Stimulated activated CD8-positive, alpha-beta memory T cell treated with anti-CD3 and anti-CD28 coated beads, Interleukin-4, amount 100 ng/mL, for 4 hours (primary cell): ENCODE data around the gene CAMK2G.
"Not testable (repeated sequence)": the region's sequence is repeated elsewhere in the genome, so short reads cannot be mapped to it uniquely, and the experiment has no call there.

ENCODE experiments used
- DNase-seq, 2 donors: peaks; one replicate each; pipeline ENCODE4 v3.0.0-alpha.2; 2020; ENCODE audit warnings: low read depth in 2 of 2, low spot score in 1 of 2

Gene CAMK2G

DNA sequence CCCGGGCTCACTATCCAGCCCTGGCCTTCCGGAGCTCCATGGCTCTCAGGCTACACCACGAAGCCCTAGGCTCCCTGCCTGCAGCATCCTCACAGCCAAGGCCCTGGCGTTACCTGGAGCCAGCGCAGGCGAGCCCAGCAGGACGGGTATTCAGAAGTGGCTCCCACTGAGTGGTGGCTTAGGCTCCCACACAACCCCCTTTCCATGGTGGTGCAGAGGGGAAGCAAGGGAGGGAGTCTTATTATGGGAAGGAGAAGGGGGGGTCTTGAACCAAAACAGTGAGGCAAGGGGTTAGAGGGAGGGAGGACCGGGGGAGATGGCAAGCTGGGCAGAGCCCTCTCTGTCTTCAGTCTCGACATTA lies 33.3 kb downstream of the CAMK2G start:
- DNase-seq: no peak

DNA sequence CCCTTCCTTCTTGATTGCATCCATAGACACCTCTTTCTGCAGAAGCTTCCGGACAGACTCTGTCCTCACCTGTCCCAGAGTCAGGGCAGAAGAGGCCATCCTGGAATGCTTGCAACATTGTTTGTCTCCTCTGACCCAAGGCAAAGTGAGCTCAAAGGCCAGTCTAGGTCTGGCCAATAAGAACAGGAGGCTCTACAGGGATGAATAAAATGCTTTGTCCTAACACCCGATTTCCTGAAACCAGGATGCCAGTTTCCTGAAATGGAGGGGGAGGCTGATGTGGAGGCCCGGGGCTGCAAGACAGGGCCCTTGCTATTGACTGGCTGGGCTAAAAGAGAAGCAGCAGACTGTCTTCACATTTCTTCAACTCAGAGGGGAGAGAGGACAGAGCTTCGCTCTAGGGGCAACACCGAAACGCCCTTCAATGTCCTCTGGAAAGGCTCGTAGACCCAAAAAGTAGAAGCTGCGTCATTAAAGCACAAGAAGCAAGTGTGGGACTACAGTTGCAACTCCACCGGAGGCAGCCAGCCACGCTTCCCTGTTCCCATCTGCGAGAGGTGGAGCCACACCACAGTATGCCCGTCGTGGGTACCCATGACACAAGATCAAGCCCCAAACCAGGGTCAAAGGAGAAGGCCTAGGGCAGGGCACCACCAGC lies 33.8 kb downstream of the CAMK2G start:
- DNase-seq: no peak

DNA sequence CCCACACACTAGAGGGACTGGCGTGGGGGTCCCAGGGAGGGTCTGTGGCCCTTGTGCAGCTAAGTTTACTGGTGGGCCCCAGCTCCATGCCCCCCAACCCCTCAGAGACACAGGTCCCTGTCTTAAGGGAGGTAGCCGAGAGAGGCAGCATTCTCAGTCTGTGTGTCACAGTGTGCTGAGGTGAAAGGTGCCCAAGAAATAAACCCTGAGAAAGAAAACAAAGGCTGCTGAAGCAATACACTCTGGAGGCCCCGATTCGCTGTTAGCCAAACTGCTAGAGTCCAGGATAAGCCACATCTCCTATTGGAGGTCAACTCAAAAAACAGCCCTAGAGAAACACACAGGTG lies 34.3 kb downstream of the CAMK2G start:
- no peak for DNase-seq

DNA sequence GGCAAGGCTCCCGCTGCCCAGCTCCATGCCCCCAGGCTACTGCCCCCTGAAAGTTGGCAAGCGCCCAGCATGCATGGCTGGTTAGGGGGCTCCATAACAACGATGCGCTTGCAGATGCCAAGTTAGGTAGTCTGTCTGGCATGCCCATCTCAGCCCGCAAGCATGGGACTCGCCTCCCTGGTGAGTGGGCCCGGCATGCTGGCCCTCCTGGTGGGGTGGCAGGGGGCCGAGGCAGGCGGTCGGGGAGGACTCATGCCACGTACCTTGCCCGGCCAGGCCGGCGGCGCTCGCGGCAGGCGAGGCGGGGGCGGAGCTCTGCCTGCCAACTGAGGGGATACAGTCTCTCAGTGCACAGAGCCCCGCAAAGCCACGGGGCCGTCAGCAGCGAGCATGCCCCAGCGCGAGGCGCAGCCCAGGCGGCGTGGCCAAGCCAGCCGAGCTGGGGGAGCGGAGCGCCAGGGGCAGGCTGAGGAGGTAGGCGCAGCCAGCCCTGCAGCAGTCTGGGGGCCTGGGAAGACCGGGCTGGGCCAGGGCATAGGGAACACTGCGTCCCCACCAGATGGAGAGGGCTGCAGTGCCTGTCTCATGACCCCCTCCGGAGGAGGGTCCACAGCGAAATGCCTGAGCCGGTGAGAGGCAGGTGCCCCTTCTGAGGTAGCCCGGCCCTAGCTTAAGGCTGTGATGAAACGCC lies 34.9 kb downstream of the CAMK2G start:
- no peak for DNase-seq

DNA sequence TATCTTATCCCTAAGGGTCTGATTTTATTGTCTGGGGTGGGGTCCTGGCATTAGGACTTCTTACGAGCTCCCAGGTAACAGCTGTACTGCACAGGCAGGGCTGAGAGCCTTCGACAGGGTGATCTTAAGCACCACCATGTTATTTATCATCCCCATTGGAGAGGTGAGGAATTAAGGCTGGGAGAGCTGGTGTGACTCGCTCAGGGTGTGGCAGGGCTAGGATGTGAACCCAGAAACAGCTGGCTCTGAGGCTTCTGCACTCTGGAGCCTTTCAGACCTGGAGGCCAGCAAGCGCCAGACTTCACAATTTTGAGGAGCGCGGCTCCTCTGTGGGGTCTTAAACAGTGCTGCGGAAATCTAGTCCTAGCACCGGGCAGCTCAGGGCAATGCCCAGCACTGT lies 35.5 kb downstream of the CAMK2G start:
- no peak for DNase-seq

DNA sequence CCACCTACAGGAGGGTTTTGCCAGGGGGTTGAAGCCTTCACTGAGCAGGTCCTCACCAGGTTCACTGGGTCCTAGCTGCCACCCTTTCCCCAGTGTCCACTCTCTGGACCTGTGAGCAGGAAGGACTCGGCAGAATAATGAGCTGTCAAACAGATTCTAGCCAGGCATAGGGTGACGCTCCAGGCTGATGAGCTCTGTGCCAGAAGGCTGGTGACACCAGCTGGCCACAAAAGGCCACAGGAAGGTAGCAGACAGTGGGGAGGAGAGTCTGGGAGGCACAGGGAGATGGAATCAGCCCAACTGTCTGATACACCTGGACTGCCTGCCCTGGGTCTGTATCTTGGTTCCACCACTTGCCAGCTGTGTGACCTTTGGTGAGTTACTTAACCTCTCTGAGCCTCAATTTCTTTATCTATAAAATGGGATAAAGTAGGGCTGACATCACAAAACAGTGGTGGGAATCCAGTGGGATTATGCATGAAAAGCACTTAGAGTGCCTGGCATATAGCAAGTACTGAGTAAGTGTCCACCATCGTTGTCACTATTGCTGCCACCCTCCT lies 36.3 kb downstream of the CAMK2G start:
- no peak for DNase-seq

DNA sequence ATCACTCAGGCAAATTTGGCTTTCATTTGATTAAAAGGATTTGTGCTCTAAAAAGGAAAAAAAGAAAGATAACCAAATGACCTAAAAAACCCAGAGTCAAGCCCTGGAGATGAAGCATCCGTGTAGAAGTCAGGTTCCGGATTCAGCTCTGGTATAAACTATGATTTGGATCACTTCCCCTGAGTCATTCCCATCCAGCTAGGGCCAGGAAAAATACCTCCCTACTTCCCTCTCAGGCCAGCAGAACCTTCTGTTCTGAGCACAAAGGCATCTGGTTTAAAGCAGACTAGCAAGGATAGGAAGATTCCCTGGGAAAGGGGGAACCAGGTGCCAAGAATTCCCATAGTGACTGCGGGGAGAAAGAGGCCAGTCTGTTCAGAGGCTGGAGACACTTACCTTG lies 37.3 kb downstream of the CAMK2G start:
- no peak for DNase-seq

DNA sequence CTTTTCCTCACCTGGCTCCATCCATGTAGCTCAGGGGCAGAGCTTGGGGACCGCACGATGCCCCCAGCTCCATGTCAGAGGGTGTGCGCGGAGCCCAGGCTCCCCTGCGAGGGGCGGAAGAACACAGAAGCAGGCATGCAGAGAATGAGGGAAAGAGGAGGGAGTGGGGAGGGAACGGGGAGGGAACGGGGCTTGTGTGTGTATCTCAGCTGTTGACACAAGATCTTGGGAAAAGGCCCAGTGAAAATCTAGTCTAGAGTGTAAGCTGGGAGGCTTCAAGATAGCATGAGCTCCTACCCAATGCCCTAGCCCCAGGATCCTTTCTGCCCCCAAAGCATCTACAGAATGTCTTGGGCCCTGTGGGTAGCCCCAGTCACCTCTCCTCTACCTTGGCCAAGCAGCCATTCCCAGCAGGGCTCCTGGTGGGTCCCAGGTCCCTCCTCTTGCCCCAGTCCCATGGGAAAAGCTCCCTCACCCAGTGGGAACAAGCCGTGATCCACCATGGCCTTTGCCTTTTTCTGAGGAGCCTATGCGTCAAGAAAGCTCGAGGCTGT lies 37.9 kb downstream of the CAMK2G start:
- no peak for DNase-seq

DNA sequence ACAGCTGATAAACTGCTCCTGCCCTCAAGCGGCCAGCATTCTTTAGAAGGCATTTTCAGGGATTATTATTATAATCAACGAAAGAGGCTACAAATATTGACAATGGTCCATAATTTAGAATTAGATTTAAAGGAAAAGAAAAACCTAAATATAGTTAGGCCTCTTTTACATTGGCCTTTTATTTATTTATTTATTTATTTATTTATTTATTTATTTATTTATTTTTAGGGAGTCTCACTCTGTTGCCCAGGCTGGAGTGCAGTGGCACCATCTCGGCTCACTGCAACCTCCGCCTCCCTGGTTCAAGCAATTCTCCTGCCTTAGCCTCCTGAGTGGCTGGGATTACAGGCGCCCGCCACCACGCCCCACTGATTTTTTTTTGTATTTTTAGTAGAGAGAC lies 45.3 kb downstream of the CAMK2G start:
- not testable (repeated sequence) for DNase-seq

DNA sequence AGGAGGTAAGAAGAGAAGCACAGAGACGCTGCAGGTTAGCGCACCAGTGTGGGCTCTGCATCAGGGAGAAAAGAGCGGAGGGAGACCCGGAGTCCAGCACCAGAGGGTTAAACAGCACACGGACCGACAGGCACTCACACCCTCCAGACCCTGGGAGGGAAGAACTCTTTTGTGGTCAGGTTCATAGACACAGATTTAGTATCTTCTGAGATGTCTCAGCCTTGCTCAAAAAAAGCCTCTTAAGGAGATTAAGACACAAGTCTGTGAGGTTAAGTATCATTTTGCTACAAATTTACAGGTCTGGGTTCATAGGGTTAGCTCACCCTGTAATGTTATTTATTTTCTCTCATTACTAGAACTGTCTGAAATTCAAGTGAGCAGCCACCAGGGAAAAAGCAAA lies 46.2 kb downstream of the CAMK2G start:
- no peak for DNase-seq

DNA sequence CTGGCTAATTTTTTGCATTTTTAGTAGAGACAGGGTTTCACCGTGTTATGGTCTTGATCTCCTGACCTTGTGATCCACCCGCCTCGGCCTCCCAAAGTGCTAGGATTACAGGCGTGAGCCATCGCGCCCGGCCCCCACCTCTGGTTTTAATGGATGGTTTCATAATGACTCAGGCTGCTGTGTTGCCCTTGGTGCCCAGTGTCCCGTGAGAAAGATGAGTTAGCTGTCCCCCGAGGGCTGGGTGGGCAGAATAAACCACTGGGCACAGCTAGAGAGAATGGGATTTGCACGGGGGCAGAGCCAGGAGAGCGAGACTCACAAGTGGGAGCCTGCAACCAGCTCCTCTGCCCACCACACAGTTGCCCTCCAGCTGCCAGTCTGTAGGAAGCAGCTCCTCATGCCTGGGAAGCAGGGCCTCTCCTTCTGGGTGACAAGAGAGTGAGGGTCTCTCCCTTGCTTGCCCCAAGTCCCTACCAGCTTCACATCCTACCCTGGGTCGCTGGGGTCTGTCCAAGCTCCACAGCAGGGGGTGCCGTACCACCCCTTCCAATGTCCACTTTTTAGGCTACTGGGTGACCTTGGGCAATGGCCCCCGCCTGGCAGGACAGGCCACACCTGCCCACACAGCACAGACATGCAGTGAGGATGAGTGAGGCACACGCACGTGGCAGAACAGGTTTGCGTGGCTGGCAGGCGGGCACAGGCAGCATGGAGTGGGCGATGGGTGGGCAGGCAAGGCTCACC lies 46.8 kb downstream of the CAMK2G start:
- DNase-seq: no peak

DNA sequence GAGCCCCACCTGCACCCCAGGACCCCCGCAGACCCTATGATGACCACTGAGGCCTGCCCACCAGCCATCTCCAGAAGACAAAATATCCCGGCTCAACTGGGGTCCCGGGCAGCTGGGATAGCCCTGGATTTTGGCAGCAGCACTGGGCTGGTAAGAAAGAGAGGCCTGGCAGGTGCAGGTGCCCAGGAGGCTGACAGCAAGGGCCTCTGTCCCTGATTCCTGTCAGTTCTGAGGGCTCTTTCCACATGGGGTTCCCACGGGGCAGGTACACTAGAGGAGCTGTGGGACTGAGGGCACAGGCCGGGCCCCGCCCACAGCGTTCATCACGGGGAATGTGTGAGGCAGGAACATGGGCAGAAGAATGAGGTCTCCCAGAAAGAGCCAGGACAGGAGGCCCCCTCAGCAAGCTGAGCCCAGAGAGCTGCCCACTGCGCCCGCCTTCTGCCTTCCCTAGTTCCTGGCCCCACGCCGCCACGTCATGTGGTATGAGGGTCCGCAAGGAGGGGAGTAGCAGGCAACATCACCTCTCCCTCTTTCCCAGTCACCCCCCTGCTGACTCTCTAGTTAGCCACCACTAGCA lies 50.1 kb downstream of the CAMK2G start:
- no peak for DNase-seq

DNA sequence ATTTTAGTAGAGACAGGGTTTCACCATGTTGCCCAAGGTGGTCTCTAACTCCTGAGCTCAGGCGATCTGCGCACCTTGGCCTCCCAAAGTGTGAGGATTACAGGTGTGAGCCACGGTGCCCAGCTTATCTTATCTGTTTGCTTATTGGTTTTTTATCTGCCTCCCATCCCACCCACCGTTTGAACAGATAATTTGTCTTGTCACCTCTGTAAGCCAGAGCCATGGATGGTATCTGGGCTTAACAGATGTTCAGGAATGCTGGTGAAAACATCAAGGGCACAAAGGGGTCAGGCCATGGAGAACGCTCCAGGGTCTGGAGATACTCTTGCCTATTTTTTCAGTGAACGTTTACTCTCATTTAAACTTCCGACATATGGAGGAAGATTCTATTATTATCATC lies 51.0 kb downstream of the CAMK2G start:
- DNase-seq: no peak

DNA sequence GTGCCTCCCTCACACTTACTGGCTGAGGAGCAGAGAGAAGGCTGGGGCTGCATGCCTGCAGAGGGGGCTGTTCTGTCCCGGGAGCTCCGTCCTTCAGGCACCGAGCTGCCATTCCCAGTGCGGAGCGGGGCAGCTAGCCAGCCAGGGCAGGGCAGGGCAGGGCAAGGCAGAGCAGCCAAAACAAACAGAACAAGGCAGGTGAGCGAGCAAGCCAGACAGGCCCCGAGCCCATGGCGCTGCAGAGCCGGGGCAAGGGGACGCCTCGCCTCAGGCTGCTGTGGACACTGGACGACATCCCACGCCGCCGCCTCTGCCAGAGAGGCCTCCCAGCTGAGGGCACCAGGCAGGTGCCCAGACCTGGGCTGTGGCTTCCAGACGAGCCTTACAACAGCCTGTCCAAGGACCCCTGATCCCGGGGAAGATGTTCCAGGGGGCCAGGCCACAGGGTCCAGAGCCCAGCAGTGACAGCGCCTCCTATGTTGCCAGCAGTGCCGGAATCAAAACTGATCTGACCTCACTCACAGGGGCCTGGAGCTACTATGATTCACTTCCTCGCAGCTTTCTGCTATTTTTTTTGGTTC lies 54.8 kb downstream of the CAMK2G start:
- no peak for DNase-seq

DNA sequence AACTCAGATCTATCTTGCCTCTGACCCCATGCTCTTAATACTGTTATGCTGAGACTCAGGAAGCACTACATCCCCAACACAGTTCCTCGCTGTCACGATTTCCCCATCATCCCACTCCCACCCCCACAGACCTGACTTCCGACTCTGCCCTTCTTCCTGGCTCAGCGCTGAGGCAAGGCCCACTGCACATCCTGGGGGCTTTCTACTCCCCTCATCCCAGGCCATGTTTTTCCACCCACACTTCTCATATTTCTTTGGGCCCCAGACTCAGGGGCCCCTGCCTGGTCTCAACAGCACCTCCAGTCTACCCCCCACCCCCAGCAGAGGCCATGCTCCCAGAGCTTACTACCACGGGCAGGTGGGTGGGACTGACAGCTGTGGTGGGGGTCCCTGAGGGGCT lies 55.3 kb downstream of the CAMK2G start:
- DNase-seq: no peak

DNA sequence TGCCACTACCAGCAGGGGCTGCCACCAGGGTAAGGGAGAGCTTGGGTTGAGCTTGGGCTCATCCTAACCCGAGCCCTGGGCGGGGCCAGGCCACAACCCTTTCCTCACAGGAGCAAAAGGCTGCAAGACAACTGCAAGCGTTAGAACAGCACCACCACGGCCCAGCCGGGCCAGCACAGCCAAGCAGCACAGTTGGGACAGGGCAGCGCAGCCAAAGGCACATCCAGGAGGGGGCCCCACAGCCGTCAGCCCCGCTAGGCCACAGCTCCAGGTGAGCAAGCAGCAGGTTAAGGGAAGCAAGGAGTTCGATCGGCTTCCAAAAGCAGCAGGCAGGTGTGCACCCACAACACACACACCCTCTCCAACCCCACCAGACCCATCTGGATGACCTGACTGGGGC lies 56.0 kb downstream of the CAMK2G start:
- DNase-seq: no peak

DNA sequence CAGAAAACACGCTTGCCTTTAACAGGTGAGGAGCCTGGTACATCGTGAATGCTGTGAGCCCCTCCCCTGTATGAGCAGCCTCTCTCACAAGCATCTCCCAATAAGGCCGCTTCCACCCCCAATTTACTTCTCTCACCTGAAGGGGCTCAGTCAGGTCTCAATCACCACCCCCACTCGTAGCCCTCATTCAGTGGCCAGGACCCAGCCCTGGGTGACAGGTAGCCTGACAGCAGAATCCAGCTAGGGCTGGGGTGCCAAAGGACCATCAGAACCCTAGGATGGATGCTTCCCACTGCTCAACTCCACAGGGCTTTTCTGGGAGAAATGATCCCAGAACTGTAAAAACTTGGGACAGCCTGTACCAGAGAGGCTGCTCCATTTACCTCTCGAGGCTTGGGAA lies 56.5 kb downstream of the CAMK2G start:
- DNase-seq: no peak

DNA sequence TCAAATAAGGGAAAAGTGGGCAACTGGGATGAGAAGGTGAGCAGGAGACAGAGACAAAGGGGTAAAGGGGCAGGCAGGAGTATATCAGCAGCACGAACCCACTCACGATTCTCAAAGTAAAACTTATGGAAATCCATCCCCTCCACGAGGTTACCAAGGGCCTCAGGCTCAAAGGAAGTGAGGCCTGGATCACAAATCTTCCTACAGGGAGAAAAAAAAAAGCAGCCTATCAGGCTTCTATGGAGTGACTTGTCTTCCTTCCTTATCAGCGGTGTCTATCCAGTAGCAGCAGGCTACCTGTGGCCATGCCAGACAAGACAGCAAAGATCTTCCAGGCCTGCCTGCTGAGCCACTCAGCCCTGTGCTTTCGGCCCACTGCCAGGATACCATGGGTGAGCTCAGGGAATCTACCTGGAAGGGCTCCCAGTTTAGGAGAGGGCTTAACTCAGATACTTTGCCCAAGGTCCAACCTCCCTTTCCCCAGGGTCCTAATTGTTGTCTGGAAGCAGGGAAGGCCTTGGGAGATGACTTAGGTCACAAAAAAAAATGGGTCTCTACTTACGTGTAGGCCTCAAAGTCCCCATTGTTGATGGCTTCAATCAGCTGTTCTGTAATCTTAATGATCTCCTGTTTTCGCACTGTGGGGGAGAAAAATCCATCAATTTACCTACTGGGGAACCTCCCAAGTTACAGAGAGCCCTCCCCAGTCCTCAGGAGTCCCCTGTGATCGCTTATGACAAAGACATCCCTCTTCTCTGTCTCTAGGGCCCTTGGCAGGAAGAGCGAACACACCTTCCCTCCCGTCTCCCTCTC lies 57.2 kb downstream of the CAMK2G start:
- no peak for DNase-seq

DNA sequence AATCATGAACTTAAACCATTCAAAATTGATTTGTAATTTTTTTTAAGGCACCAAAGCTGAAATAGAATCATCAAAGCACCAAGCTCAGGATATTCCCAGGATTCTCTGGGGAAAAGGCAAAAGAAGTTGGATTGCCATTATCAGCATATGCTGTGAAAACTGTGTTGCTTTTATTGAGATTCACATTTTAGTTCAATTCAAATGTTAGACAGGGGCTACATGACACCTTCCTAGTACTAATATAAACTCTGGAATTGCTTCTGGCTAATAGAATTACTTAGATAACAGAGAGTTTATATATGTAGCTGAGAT lies 58.7 kb downstream of the CAMK2G start:
- DNase-seq: no peak

DNA sequence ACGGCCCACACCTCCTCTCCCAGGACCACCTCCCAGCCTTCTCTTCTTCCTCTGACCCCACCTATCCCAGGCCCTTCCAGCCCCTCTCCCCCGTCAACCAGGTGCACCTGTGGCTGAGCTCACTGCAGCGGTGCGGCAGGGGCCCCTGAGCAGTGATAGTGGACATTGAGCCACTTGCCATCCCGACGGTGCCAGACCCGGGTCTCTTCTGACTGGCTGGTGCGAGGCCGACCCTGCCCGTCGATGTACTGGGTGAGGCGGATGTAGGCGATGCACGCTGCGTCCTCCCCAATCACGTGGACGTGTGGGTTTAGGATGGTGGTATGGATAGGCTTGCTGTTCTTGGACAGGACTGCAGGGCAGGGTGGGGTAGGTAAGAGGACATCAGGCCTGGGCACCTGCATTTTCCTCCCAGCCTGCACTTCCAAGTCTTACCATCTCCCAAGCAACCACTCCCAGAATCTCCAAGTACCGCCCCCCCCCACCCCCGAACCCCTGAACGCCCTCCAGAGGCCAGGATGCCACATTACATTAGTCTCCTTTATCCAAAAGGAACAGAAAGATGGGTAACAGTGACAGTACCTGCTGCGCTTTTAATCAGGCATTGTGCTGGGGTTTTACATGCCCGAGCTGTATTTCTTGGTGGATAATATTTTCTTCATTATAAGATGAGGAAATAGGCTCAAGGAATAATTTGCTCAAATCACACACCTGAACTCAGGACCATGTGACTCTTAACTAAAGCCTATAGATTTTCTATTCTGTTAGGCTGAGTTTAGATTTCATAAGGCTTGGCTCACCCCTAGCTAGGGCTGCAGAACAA lies 59.2 kb downstream of the CAMK2G start:
- DNase-seq: no peak
